Activated CD8-positive, alpha-beta memory T cell treated with anti-CD3 and anti-CD28 coated beads for 1 hour (primary cell): ENCODE data around the gene TREX2.

Experiments
- DNase-seq, 2 donors: peaks; one replicate each; pipeline ENCODE4 v3.0.0-alpha.2; 2020; ENCODE audit warnings: low read depth in 1 of 2; ENCODE audit errors: extremely low read depth in 1 of 2

The TREX2 gene

GRCh38 chrX:153457136-153457825 lies 11.4 kb upstream of the TREX2 start:
- no peak for DNase-seq

GRCh38 chrX:153456704-153457103 lies 10.8 kb upstream of the TREX2 start:
- no peak for DNase-seq

- DNase-seq: no peak
These were observed 10.3 kb upstream of the TREX2 start for GRCh38 chrX:153456161-153456560.

DNA sequence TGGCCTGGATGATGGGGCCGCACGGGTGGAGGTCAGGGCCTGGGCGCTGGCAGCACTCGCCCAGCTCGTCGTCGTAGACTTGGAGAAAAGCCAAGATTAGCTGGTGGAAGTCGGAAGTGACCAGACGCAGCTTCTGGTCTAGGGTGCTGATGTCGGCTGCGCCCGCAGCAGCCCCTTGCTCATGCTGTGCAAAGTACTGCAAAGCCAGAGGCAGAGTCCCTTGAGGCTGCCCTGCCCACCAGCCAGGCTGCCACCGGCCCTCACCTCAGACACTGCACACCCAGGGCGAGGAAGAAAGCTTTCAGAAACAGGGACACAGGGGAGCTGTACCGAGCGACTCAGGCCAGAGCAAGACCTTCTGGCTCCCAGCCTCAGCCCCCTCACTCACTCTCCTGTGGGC lies 9.7 kb upstream of the TREX2 start:
- DNase-seq: no peak

- DNase-seq: no peak
These were observed 9.2 kb upstream of the TREX2 start for GRCh38 chrX:153454901-153455550.

DNA sequence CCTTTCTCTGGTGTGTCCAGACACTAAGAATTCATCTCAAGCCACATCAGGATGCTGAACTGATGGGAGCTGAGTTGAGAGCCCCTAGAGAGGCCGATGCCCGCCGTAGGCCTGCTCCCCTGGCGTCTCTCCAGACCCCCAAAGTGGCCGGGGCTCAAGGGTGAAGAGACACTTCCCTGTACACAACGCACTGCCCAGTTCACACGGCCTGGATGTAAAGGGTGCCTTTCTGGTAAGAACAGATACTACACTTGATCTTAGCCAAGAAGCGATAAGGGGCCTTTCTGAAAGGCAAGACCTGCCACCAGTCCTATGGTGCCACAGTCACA lies 5.1 kb upstream of the TREX2 start:
- DNase-seq: no peak

GRCh38 chrX:153450114-153450948 lies 4.5 kb upstream of the TREX2 start:
- no peak for DNase-seq

DNA sequence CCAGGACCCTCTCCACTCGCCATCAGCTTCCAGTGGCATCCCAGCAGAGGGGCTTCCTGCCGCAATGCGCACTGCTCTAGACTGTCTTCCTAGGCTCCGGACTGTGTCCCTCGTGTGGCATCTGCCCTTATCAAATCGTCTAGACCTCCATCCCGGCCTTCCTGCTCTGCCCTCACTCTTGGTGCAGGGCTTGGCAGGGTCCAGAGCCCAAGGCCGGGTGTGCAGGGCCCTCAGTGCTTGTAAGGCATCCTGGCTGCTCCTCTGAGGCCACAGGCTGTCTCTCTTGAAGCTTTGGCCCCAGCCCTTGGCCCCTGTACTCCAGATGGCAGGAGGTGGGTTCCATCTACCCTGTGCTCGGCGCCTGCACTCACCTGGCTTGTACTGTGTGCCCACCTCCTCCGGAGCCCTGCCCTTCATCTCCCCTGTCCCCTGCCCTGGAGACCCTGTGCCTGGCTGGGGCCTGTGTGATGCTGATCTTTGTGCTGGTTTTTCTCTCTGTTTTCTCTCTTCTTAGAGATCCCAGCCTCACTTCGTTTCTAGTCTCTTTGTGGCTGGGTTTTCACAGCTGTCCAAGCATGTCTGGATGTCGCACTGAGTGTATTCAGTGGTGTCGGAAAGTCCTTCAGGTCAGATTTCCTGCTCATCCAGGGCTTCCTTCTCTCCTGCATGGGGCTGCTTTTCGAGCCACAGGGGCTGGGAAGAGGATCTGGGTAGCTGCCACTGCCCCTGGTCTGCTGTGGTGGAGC lies 3.7 kb upstream of the TREX2 start:
- no peak for DNase-seq

- no peak for DNase-seq
These were observed 2.9 kb upstream of the TREX2 start for GRCh38 chrX:153448556-153449367.

DNA sequence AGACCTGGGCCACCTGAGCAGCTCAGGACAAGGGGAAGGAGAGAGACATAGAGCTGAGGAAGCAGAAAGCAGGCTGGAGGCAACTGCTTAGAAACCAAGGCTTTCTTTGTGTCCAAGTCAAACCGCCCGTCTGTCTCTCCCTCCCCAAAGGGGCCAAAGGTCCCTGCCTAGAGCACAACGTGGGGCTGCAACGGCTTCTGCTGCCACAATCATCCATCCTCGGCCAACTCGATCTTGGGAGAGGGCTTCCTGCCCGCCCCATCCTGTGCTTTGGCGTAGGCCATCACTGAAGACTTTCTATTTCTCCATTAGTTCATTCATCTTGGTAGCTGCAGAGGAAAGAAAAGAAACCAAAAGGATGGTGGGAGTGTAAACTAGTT lies 1.7 kb upstream of the TREX2 start:
- no peak for DNase-seq

GRCh38 chrX:153446950-153447580 lies 1.2 kb upstream of the TREX2 start:
- no peak for DNase-seq

DNA sequence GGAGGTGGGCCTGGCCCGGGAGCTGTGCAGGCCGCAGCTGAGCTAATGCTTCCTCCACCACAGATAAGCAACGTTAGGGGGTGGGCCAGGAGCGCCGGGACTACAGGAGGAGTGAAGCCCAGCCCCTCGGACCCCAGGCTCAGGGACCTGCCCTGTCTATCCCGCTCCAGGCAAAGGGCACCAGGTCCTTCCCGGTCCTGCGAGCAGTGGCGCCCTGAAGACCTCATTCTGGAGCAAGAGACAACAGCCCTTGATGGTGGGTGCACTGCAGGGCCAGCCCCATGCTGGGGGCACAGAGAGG lies 730 bp upstream of the TREX2 start:
- DNase-seq: no peak

DNA sequence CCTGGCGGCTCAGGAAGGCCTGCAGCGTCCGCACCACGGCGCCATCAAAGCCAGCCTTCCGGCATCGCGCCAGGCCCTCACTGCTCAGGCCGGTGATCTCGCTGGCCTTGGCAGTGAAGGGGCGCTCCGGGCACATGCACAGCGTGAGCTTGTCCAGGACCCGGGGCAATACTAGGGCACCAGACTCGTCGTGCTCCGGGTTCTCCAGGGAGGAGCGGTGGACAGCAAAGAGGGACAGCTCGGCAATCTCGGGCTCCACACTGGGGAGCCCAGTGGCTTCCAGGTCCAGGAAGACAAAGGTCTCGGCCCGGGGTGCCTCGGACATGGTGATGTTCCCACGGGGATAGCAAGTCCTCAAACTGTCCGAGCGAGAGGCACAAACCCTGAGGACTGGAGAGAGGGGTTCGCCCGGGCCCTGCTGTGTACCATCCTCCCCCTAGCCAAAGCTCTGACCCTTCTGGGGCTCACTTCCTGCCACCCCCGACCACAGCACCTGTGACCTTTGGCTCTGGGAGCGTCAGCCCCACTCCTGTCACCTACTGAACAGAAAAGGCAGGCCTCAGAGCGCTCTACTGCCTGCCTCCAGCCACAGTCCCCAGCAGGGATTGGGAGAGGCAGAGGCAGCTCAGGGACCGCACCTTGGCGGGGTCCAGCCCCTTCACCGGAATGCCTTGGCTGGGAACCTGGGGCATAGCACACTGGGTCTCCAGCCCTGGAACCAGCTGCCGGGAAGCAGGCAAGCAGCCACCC lies 575 bp downstream of the TREX2 start:
- DNase-seq: no peak

- no peak for DNase-seq
These were observed 1.4 kb downstream of the TREX2 start for GRCh38 chrX:153444333-153445011.

DNA sequence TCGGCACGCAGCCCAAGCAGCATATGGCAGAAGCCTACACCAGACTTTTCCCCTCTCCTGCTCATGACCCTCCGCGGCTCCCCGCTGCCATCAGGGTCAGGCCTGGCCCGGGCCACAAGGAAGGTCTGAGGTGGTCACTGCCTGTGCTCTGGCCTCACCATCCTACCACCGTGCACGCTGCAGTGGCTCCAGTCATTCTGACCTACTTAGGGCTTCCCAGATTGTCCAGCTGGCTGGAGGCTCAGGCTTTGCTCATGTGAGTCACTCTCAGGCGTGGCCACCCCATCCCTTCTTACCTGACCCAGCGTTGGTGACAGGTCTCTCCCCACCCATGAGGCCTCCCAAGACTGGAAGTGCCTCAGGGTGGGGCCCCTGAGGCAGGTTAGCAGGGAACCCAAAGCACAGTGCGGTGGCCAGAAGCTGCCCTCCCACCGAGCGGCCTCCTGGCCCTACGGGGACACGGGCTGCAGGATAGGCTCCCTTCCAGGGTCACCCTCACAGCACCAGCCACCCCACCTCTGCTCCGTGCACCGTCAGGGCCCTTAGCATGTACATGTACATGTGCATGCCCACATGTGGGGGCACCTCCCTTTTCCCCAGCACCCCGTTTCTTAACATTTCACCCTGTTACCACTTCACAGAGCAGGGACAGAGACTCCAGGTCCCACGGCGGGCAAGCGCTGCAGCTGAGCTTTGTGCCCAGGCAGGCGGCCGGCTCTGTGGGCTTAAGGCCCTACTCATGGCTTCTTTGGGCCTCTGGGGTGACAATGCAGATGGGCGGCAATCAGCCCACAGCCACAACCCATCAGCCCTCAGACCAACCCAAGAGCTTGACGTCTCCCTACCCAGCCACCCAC lies 2.2 kb downstream of the TREX2 start:
- no peak for DNase-seq

- no peak for DNase-seq
These were observed 3.4 kb downstream of the TREX2 start for GRCh38 chrX:153442463-153442862.

GRCh38 chrX:153441981-153442380 lies 3.9 kb downstream of the TREX2 start:
- DNase-seq: no peak

GRCh38 chrX:153441296-153441695 lies 4.6 kb downstream of the TREX2 start:
- no peak for DNase-seq
